GM18498 (cell line): Measurements from ENCODE around the gene ABCA1.
"Not testable (repeated sequence)": the region's sequence is repeated elsewhere in the genome, so short reads cannot be mapped to it uniquely, and the experiment has no call there.

Source experiments
- ATAC-seq: cut with Tn5 transposase; IDR thresholded peaks from one replicate; pipeline ENCODE4 v1.9.1; 2021; ENCODE audit warnings: mild to moderate bottlenecking, moderate library complexity; ENCODE audit not compliant: unreplicated experiment

Gene ABCA1

GRCh38 chr9:104948277-104948676 lies 20.3 kb upstream of the ABCA1 start:
- no peak for ATAC-seq

GRCh38 chr9:104944871-104945270 lies 16.9 kb upstream of the ABCA1 start:
- ATAC-seq: no peak

GRCh38 chr9:104944356-104944755 lies 16.4 kb upstream of the ABCA1 start:
- no peak for ATAC-seq

- no peak for ATAC-seq
These were observed 13.6 kb upstream of the ABCA1 start for GRCh38 chr9:104941597-104941996.

GRCh38 chr9:104936291-104936690 lies 8.3 kb upstream of the ABCA1 start:
- ATAC-seq: no peak

- ATAC-seq: not testable (repeated sequence)
These were observed 7.5 kb upstream of the ABCA1 start for GRCh38 chr9:104935501-104935810.

GRCh38 chr9:104934691-104935500 lies 6.9 kb upstream of the ABCA1 start:
- ATAC-seq: no peak

- not testable (repeated sequence) for ATAC-seq
These were observed 5.1 kb upstream of the ABCA1 start for GRCh38 chr9:104933091-104933490.

- no peak for ATAC-seq
These were observed 3.3 kb upstream of the ABCA1 start for GRCh38 chr9:104931256-104931655.

GRCh38 chr9:104927216-104927911 lies 591 bp downstream of the ABCA1 start:
- ATAC-seq: no peak

GRCh38 chr9:104923740-104924139 lies 4.2 kb downstream of the ABCA1 start:
- peak; percentile 35 for ATAC-seq

- no peak for ATAC-seq
These were observed 4.7 kb downstream of the ABCA1 start for GRCh38 chr9:104923289-104923688.

GRCh38 chr9:104922748-104923147 lies 5.2 kb downstream of the ABCA1 start:
- ATAC-seq: not testable (repeated sequence)

- no peak for ATAC-seq
These were observed 6.8 kb downstream of the ABCA1 start for GRCh38 chr9:104921067-104921741.

GRCh38 chr9:104915753-104916152 lies 12.2 kb downstream of the ABCA1 start:
- ATAC-seq: no peak

- ATAC-seq: no peak
These were observed 12.9 kb downstream of the ABCA1 start for GRCh38 chr9:104915049-104915448.

- no peak for ATAC-seq
These were observed 13.5 kb downstream of the ABCA1 start for GRCh38 chr9:104914466-104914865.

- no peak for ATAC-seq
These were observed 15.3 kb downstream of the ABCA1 start for GRCh38 chr9:104912606-104913005.

GRCh38 chr9:104911032-104911607 lies 16.8 kb downstream of the ABCA1 start:
- ATAC-seq: no peak

GRCh38 chr9:104907278-104907951 lies 20.5 kb downstream of the ABCA1 start:
- no peak for ATAC-seq
